ENCODE measurements around the gene USP3. TPM values are rescaled to one million over a fixed set of nuclear protein-coding genes. Genes with fewer than 3 reads are reported as not detected.
A peak's percentile ranks its signal among the peaks of the same experiment; 100 is the strongest.

Gene USP3
- total and polyA plus RNA-seq, 10 of the 15 experiments (the other 5 are each of a cell fraction or from before 2014, with no cell fraction given) = 23.8 to 64.5 (median 50.3) TPM

DNA sequence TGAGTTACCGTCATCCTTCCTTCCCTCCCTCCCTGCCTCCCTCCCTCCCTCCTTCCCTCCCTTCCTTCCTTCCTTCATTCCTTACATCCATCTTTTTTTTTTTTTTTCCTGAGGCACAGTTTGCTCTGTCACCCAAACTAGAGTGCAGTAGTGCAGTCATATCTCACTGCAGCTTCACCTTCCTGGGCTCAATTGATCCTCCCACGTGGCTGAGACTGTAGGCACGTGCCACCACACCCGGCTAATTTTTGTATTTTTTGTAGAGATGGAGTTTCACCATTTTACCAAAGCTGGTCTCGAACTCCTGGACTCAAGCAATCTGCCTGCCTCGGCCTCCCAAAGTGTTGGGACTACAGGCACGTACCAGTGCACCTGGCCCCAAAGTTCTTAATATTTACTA, 25.8 kb downstream of the USP3 start (continued):
- TF ChIP-seq RELA (IDR thresholded peaks at IDR 0.05; ENCODE audit: borderline replicate concordance, partially characterized antibody) = no peak
- no peak for TF ChIP-seq POLR2A (IDR thresholded peaks at IDR 0.05; ENCODE audit: low read depth, low read length)
- TF ChIP-seq IKZF1 (conservative IDR thresholded peaks at IDR 0.05) = no peak
- no peak for TF ChIP-seq KLF5 (IDR thresholded peaks at IDR 0.05; ENCODE audit: partially characterized antibody)
- no peak for TF ChIP-seq HDAC2 (IDR thresholded peaks at IDR 0.05)
- TF ChIP-seq, protein P1, sequence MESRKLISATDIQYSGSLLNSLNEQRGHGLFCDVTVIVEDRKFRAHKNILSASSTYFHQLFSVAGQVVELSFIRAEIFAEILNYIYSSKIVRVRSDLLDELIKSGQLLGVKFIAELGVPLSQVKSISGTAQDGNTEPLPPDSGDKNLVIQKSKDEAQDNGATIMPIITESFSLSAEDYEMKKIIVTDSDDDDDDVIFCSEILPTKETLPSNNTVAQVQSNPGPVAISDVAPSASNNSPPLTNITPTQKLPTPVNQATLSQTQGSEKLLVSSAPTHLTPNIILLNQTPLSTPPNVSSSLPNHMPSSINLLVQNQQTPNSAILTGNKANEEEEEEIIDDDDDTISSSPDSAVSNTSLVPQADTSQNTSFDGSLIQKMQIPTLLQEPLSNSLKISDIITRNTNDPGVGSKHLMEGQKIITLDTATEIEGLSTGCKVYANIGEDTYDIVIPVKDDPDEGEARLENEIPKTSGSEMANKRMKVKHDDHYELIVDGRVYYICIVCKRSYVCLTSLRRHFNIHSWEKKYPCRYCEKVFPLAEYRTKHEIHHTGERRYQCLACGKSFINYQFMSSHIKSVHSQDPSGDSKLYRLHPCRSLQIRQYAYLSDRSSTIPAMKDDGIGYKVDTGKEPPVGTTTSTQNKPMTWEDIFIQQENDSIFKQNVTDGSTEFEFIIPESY (IDR thresholded peaks at IDR 0.05) = no peak
- no peak for TF ChIP-seq NFYB (IDR thresholded peaks at IDR 0.05; ENCODE audit: insufficient read depth, low read depth, low read length)
- TF ChIP-seq, protein P2, sequence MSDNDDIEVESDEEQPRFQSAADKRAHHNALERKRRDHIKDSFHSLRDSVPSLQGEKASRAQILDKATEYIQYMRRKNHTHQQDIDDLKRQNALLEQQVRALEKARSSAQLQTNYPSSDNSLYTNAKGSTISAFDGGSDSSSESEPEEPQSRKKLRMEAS (IDR thresholded peaks at IDR 0.05; ENCODE audit: low read depth, low read length) = no peak
- TF ChIP-seq TAF1 (IDR thresholded peaks at IDR 0.05; ENCODE audit: borderline replicate concordance, low read depth, low read length) = no peak
- no peak for TF ChIP-seq EGR1 (IDR thresholded peaks at IDR 0.05; ENCODE audit: borderline replicate concordance in 1 of 2, low read depth in 2 of 2, low read length in 2 of 2)

DNA sequence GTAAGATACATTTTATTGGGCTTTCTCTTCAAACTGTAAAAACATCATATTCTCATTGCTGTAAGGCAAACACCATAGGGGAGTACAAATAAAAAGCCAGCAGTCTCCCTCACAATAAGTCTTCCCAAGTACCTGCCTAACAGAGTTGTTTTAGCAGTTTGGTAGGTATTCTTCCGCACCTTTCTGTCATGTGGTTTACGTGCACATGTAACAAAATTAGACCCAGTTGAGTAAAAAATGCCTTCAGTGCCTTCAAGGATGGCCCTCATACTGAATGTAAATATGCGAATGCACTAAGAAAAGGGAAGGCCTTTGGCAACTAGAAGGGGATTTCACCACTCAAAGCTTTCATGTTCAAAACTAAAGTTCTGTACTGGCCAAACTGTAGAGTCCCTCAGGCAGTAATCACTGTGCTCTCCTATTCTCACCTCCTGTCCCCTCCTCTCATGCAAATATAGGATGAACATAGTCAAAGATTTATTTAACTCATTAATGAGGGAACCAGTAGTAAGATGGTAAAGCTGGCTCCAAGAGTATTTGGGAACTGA, 26.4 kb downstream of the USP3 start:
- Histone ChIP-seq H3K4me2 (ENCODE audit: control insufficient read depth, insufficient read depth) (peak overlapping the region; percentile 72), H3K27me3 (replicated peaks in 1 of 2; ENCODE audit: control insufficient read depth in 2 of 2, insufficient read depth in 2 of 2, low read length in 1 of 2) (no peaks in the 10 kb centered on the region), H3K4me3 (peak overlapping the region; percentile 7; the same call in 1 of the 2 replicates), H3K79me2 (ENCODE audit: control insufficient read depth, insufficient read depth, low read length) (peaks cover 98% of the 10 kb centered on the region), H3K4me1 (ENCODE audit: control insufficient read depth, insufficient read depth, low read length) (peaks cover 51% of the 10 kb centered on the region), H4K20me1 (ENCODE audit: control insufficient read depth, insufficient read depth) (no peaks in the 10 kb centered on the region), H3K36me3 (ENCODE audit: control insufficient read depth in 2 of 2, insufficient read depth in 2 of 2, low read length in 1 of 2) (peaks cover 0 to 1% of the 10 kb centered on the region in 2 experiments; a peak in 2 of 4 replicates), H3K9ac (ENCODE audit: control insufficient read depth, insufficient read depth, low read length) (no peak overlapping the region), H3K27ac (ENCODE audit: control insufficient read depth, insufficient read depth) (peak overlapping the region; percentile 60; the same call in 1 of the 2 replicates), H3K9me3 (replicated peaks; ENCODE audit: control insufficient read depth, insufficient read depth, low read length) (no peaks in the 10 kb centered on the region), H2AFZ (ENCODE audit: control insufficient read depth, low read depth, low read length) (no peak overlapping the region)
- RAD21 ChIA-PET (ENCODE audit: unreplicated experiment) = interaction anchor here (0.6 to 7.2 kb wide), 16 partner anchors 9 to 69 kb away, joined by 3 to 75 read pairs (median 4); partner anchors contain the start of genes FBXL22 and USP3
- in situ Hi-C loops (cut with MboI) = no loop called here
- intact Hi-C loops (cut with micrococcal nuclease; ENCODE audit: unreplicated experiment) = no loop called here
- DNase-seq (ENCODE audit: low read depth, low spot score) (peak; percentile 76), FAIRE-seq (no peak), ATAC-seq (peak; percentile 86)
- SMC1A ChIA-PET (ENCODE audit: uncharacterized antibody, unreplicated experiment) = interaction anchor here (0.5 to 11.6 kb wide), 19 partner anchors 10 to 69 kb away, joined by 3 to 133 read pairs (median 5); partner anchors contain the start of gene USP3
- CTCF ChIA-PET = interaction anchor here (0.9 to 8.4 kb wide), 12 partner anchors 11 to 483 kb away, joined by 3 to 52 read pairs (median 6); partner anchors contain the start of gene FBXL22
- POLR2A ChIA-PET = interaction anchor here (0.6 to 6.6 kb wide), 11 partner anchors 11 to 68 kb away, joined by 3 to 47 read pairs (median 3); partner anchors contain the start of genes FBXL22 and USP3
- no TSS peak for BruUV-seq (replicated peaks)
- WGBS (ENCODE audit: insufficient coverage, insufficient replicate concordance, low lambda C conversion rate, missing lambda C conversion rate) = 0% methylated on average over 3 of the region's 3 CpGs
- TF ChIP-seq ZNF687 (IDR thresholded peaks at IDR 0.05) (peak; percentile 33; the same call in 1 of the 2 replicates), IKZF2 (IDR thresholded peaks at IDR 0.05) (peak in 1 of 2 experiments; percentile 21; a peak in 2 of 4 replicates)
